Ovary (tissue), 9 donors: Measurements from ENCODE around the gene INIP. TPM values are rescaled to one million over a fixed set of nuclear protein-coding genes. Genes with fewer than 3 reads are reported as not detected.

Experiments used
- DNase-seq, 5 donors: peaks; one replicate each; pipeline ENCODE4 v3.0.0-alpha.2; 2019 to 2020
- H3K27ac ChIP-seq, 2 donors: fragments of 200-600 bp; one replicate each; pipeline versions ENCODE4 v1.5.1 to v1.8.0; 2019 to 2022
- H3K27me3 ChIP-seq: fragments of 200-600 bp; one replicate; pipeline ENCODE4 v1.8.0; 2022
- H3K36me3 ChIP-seq: fragments of 200-600 bp; sonication (generic); one replicate; pipeline ENCODE4 v1.5.1; 2019
- H3K4me1 ChIP-seq: one replicate; pipeline ENCODE4 v1.8.1; 2013; ENCODE audit warnings: mild to moderate bottlenecking, moderate library complexity; ENCODE audit not compliant: insufficient read depth
- H3K4me3 ChIP-seq: fragments of 200-600 bp; sonication (generic); one replicate; pipeline ENCODE4 v1.5.1; 2017
- H3K9me3 ChIP-seq, 2 donors: fragments of 200-600 bp in 1 of 2; sonication (generic) in 1 of 2; one replicate each; pipeline versions ENCODE4 v1.5.1 to v1.8.1; 2013 to 2019; ENCODE audit warnings: mild to moderate bottlenecking in 1 of 2, moderate library complexity in 1 of 2
- EP300 ChIP-seq: sonication (generic); formaldehyde crosslinking; IDR thresholded peaks from one replicate; pipeline ENCODE4 v1.6.1; 2017; ENCODE audit warnings: antibody characterized with exemption
- POLR2A ChIP-seq: fragments of 450-650 bp; IDR thresholded peaks from one replicate; pipeline ENCODE4 v1.6.1; 2017; ENCODE audit warnings: antibody characterized with exemption, mild to moderate bottlenecking, moderate library complexity
- WGBS, 3 donors: extraction: QIAGEN DNeasy Blood & Tissue Kit in 1 of 3; methylation state at CpG; one replicate each; pipeline versions ENCODE4 v1.1.5 to v1.1.7; 2013 to 2017; 5-methylcytosine and 5-hydroxymethylcytosine counted together
- intact Hi-C, 4 donors: fragments of 100-400 bp; cut with DNase I; formaldehyde crosslinking; loops; one replicate each; pipeline versions ENCODE4 v1.11.0 to v1.15.1; 2022 to 2023
- polyA plus RNA-seq, 2 donors: library from polyadenylated mRNA; stranded (reverse); fragments of 200-250 nt in 1 of 2; fragments of 350-450 nt in 1 of 2; fragmentation: Illumina TruSeq in 1 of 2; extraction: RNeasy Lipid Tissue Mini Kit (QIAGEN cat#74804) in 1 of 2; gene quantifications; one replicate each; pipeline ENCODE4 v1.2.3, GENCODE V29; 2013 to 2014
- total RNA-seq, 7 donors: library from RNA; depleted of rRNA in 2 of 7; stranded (reverse); fragments of >200 nt in 2 of 7; fragmentation: NEBNext Ultra II Directional in 3 of 7; extraction: Animal tissue kit (Norgen Biotek cat#: 25700) in 3 of 7; gene quantifications; one replicate each; pipeline versions ENCODE4 v1.1.0 to v1.2.4, GENCODE V29; 2016 to 2023
- TF ChIP-seq, protein P1 (sequence below), 3 donors: fragments of 450-650 bp in 2 of 3; fragments of 200-600 bp in 1 of 3; IDR thresholded peaks; one replicate each; pipeline versions ENCODE4 v1.5.1 to v1.8.0; 2016 to 2022; ENCODE audit warnings: antibody characterized with exemption in 3 of 3, mild to moderate bottlenecking in 1 of 3
- donor health status: DM: no; HTN: no; CAD: no; lungs with moderate emphysema.
- donor health status: DM: no; HTN: no; CAD: no.
- donor health status: Bipolar disorder and iron deficiency.
- donor health status: DM: yes; HTN: yes; CAD: no.
- donor health status: DM: no; HTN: no; CAD: no.
- donor health status: DM: yes; HTN: yes; CAD: no.

INIP gene
- total and polyA plus RNA-seq, 9 donors: 7.4 to 26.3 (median 19.4) TPM

DNA sequence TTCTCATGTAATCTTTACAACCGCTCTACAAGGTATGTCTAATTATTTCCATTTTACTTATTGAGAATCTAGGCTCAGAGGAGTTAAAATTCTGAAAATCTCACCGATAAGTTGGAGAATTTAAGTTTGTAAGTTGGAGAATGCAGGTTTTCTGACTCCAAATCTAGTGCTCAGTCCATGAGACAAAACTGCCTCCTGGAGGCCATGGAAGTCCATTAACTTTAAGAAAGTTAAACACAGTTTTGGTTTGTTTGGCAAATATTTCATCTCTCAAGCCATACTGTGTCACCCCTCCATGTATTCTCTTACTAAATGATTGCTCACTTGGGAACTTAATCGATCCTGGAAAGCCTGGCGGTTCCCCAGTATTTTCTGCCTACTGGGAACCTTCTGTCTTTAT is 52.6 kb downstream of the INIP start:
- Histone ChIP-seq H3K4me3 (no peak overlapping the region), H3K27me3 (no peaks in the 10 kb centered on the region), H3K4me1 (peaks cover 2% of the 10 kb centered on the region), H3K27ac (no peak overlapping the region), H3K9me3 (no peaks in the 10 kb centered on the region), H3K36me3 (no peaks in the 10 kb centered on the region)
- DNase-seq: no peak
- TF ChIP-seq, protein P1, sequence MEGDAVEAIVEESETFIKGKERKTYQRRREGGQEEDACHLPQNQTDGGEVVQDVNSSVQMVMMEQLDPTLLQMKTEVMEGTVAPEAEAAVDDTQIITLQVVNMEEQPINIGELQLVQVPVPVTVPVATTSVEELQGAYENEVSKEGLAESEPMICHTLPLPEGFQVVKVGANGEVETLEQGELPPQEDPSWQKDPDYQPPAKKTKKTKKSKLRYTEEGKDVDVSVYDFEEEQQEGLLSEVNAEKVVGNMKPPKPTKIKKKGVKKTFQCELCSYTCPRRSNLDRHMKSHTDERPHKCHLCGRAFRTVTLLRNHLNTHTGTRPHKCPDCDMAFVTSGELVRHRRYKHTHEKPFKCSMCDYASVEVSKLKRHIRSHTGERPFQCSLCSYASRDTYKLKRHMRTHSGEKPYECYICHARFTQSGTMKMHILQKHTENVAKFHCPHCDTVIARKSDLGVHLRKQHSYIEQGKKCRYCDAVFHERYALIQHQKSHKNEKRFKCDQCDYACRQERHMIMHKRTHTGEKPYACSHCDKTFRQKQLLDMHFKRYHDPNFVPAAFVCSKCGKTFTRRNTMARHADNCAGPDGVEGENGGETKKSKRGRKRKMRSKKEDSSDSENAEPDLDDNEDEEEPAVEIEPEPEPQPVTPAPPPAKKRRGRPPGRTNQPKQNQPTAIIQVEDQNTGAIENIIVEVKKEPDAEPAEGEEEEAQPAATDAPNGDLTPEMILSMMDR (IDR thresholded peaks at IDR 0.05): no peak
- no peak for TF ChIP-seq POLR2A
- no peak for TF ChIP-seq EP300
- intact Hi-C loops: no loop called here
- 70 to 86% (median 75%) methylated on average over 4 of the region's 4 CpGs for WGBS, 3 donors

DNA sequence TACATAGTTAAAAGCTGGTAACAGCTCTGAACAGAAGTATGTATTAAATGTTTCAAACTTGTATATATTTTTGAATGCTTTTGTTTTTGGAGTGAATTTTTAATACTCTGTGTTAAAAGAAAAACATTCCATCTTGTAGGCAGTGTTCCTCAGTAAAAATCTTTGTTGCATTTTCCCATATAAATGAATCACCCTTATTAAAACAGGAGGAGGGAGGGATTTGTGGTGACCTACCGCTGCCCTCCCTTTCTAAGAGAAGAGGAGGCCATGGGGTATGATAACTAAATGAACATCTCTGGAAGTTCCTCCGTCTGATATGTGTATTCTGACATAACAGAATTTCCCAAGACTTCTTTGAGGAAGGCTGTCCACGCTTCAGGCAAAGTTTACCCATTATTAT is 53.4 kb downstream of the INIP start:
- no peak for DNase-seq
- no peak for TF ChIP-seq EP300

DNA sequence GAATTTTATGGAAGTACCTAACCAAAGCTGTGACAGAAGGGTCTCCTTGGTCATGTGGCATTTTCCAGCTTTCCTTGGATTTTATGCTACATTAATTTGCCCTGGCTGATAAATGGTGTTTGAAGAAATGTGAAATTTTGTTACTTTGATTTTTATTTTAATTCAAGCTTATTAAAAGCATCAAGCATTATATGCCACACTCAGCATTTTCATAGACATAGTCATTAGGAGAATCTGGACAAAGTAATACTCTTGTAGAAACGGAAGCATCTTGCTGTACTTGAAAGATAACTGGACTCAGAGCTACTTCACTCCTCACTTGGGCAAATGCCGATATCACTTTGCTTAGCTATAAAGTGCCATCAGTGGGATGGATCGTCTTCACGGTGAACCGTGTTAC is 54.2 kb downstream of the INIP start:
- H3K27me3 ChIP-seq: no peaks in the 10 kb centered on the region
- no peak for DNase-seq
- intact Hi-C loops: no loop called here
- H3K4me3 ChIP-seq: no peak overlapping the region
- no peak overlapping the region for H3K27ac ChIP-seq
- TF ChIP-seq, protein P1 (IDR thresholded peaks at IDR 0.05): no peak
- TF ChIP-seq POLR2A (no peak), EP300 (no peak)
- H3K36me3 ChIP-seq: no peaks in the 10 kb centered on the region
- 91 to 94% (median 93%) methylated on average over 5 of the region's 5 CpGs for WGBS, 3 donors
- no peaks in the 10 kb centered on the region for H3K4me1 ChIP-seq
- H3K9me3 ChIP-seq: no peaks in the 10 kb centered on the region

More for the DNA sequence above, 53.4 kb downstream of the INIP start:
- Histone ChIP-seq H3K27me3 (no peaks in the 10 kb centered on the region), H3K27ac (no peak overlapping the region), H3K9me3 (no peaks in the 10 kb centered on the region), H3K4me1 (peaks cover 2% of the 10 kb centered on the region), H3K36me3 (no peaks in the 10 kb centered on the region), H3K4me3 (no peak overlapping the region)
- 39 to 64% (median 48%) methylated on average over 3 of the region's 3 CpGs for WGBS, 3 donors
- intact Hi-C loops: no loop called here

DNA sequence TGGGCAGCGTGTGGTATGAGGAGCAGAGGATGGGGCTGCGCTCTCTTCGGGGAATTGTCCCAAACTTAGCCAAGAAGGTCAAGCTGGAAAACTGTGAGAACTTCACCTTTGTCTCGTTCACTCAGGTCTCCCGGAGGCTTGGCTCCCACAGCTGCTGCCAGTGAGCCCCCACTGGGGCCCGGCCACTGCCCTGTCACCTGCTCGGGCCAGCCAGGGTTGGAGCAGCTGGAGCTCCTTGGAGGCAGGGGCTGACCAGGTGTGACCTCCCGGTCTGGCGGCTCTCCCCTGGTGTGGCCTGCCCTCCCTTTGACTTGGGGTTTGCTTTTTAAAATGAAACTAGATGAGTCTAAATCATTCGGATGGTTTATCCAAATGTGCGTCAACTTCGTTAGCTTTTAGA is 58.0 kb downstream of the INIP start:
- WGBS, 3 donors: 95 to 96% (median 95%) methylated on average over 12 of the region's 12 CpGs
- no peak overlapping the region for H3K27ac ChIP-seq
- peaks cover 3% of the 10 kb centered on the region for H3K4me1 ChIP-seq
- intact Hi-C loops: no loop called here
- H3K4me3 ChIP-seq: no peak overlapping the region
- TF ChIP-seq EP300 (no peak), POLR2A (no peak)
- TF ChIP-seq, protein P1 (IDR thresholded peaks at IDR 0.05): no peak
- no peaks in the 10 kb centered on the region for H3K9me3 ChIP-seq
- H3K36me3 ChIP-seq: no peaks in the 10 kb centered on the region
- DNase-seq: no peak
- no peaks in the 10 kb centered on the region for H3K27me3 ChIP-seq

DNA sequence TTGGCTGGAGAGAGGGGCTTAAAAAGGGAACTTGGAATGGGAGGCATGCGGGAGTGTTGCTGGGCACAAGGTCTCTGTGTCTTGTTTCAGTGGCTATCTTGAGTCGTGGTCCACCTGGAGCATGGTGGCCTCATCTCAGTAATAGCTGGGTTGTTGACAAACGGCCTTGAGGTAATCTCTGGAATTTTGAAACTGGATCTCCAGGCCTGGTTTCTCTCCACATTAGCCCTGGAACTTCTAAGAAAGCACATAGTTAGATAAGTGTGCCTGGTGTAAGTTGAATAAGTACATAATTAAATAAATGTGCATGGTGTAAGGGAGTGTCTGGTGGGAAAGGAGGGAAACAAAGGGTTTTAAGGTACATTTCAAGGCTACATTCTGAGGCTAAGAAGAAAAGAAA is 62.2 kb downstream of the INIP start:
- intact Hi-C loops: no loop called here
- peaks cover 10% of the 10 kb centered on the region for H3K4me1 ChIP-seq
- no peaks in the 10 kb centered on the region for H3K27me3 ChIP-seq
- DNase-seq: no peak
- WGBS, 3 donors: 26 to 38% (median 27%) methylated on average over 3 of the region's 3 CpGs
- H3K4me3 ChIP-seq: no peak overlapping the region
- H3K27ac ChIP-seq: no peak overlapping the region
- TF ChIP-seq, protein P1 (IDR thresholded peaks at IDR 0.05): no peak
- no peak for TF ChIP-seq EP300
- no peak for TF ChIP-seq POLR2A
- H3K9me3 ChIP-seq: no peaks in the 10 kb centered on the region
- H3K36me3 ChIP-seq: no peaks in the 10 kb centered on the region
